A549 (cell line): ENCODE data around the gene RASA2. TPM values are rescaled to one million over a fixed set of nuclear protein-coding genes. Genes with fewer than 3 reads are reported as not detected.

Source experiments
- ATAC-seq, 2 experiments: fragments of 200-7000 bp in 1 of 2; fragments of >200 bp in 1 of 2; cut with Nextera tagmentation in 1 of 2; cut with Tn5 transposase in 1 of 2; 3 replicates each; pipeline versions ENCODE4 v1.8.0 to v1.9.1; 2018 to 2020; ENCODE audit warnings: mild to moderate bottlenecking in 1 of 2, moderate library complexity in 1 of 2
- CTCF ChIA-PET: fragments of 300-600 bp; sonication (Branson Sonifier 250); formaldehyde crosslinking; extraction: SDS; loops from one replicate; lab custom pipeline; 2021; ENCODE audit warnings: antibody characterized with exemption, inconsistent platforms; lab: Yijun Ruan, JAX
- POLR2A ChIA-PET: fragments of 350-600 bp; formaldehyde crosslinking; extraction: SDS; loops from one replicate; lab custom pipeline; 2021; ENCODE audit warnings: antibody characterized with exemption, inconsistent platforms; lab: Yijun Ruan, JAX
- DNase-seq, 2 experiments: peaks; one replicate each; pipeline versions ENCODE4 v3.0.0 to v3.0.0-alpha.2; 2011 to 2016; ENCODE audit warnings: low read depth in 1 of 2, low spot score in 1 of 2
- FAIRE-seq: peaks from 2 replicates; lab custom pipeline; 2011; peaks lifted over from hg19 to GRCh38; lab: Jason Lieb, UNC
- H3K27ac ChIP-seq, 2 experiments: fragments of >200 bp; sonication (Bioruptor Twin); formaldehyde crosslinking; 3 replicates each; pipeline ENCODE4 v1.5.1; 2016 to 2017
- H3K4me1 ChIP-seq: fragments of >200 bp; sonication (Bioruptor Twin); formaldehyde crosslinking; 3 replicates; pipeline ENCODE4 v1.6.1; 2016
- H3K4me2 ChIP-seq: fragments of >200 bp; sonication (Bioruptor Twin); formaldehyde crosslinking; 3 replicates; pipeline ENCODE4 v1.6.1; 2016
- H3K4me3 ChIP-seq: fragments of >200 bp; sonication (Bioruptor Twin); formaldehyde crosslinking; 3 replicates; pipeline ENCODE4 v1.5.1; 2016
- H3K9me3 ChIP-seq: fragments of >200 bp; sonication (Bioruptor Twin); formaldehyde crosslinking; 3 replicates; pipeline ENCODE4 v1.6.1; 2016
- BCL3 ChIP-seq: fragments of >200 bp; sonication (Bioruptor Twin); formaldehyde crosslinking; IDR thresholded peaks from 3 replicates; pipeline ENCODE4 v1.6.1; 2016
- CEBPB ChIP-seq, 2 experiments: fragments of >200 bp in 1 of 2; sonication (Bioruptor Twin) in 1 of 2; formaldehyde crosslinking in 1 of 2; IDR thresholded peaks; 2 replicates each; pipeline ENCODE4 v1.6.1; 2012 to 2016
- CTCF ChIP-seq: fragments of >200 bp; sonication (Bioruptor Twin); formaldehyde crosslinking; IDR thresholded peaks from 3 replicates; pipeline ENCODE4 v1.5.1; 2016
- EHF ChIP-seq: fragments of 250-450 bp; sonication (Bioruptor Pico); IDR thresholded peaks from 2 replicates; pipeline ENCODE4 v1.5.0; 2020; ENCODE audit warnings: mild to moderate bottlenecking
- EHMT2 ChIP-seq: fragments of 200-600 bp; sonication (generic); IDR thresholded peaks from 2 replicates; pipeline ENCODE4 v1.6.1; 2016; ENCODE audit warnings: antibody characterized with exemption, low read depth, mild to moderate bottlenecking, moderate library complexity
- ESRRA ChIP-seq: fragments of 150-350 bp; IDR thresholded peaks from 2 replicates; pipeline ENCODE4 v1.6.1; 2014; ENCODE audit warnings: mild to moderate bottlenecking, low read length, borderline replicate concordance
- GATA3 ChIP-seq: IDR thresholded peaks from 2 replicates; pipeline ENCODE4 v1.6.1; 2012; ENCODE audit warnings: borderline replicate concordance
- HDAC2 ChIP-seq: fragments of 200-600 bp; sonication (generic); IDR thresholded peaks from 2 replicates; pipeline ENCODE4 v1.6.1; 2016
- MAX ChIP-seq: IDR thresholded peaks from 2 replicates; pipeline ENCODE4 v1.6.1; 2012
- MAZ ChIP-seq: fragments of 150-350 bp; IDR thresholded peaks from 2 replicates; pipeline ENCODE4 v1.6.1; 2014; ENCODE audit warnings: antibody characterized with exemption, low read depth, low read length, borderline replicate concordance
- MYC ChIP-seq: IDR thresholded peaks from 2 replicates; pipeline ENCODE4 v1.6.1; 2012; ENCODE audit warnings: mild to moderate bottlenecking, inconsistent platforms, low read length, improper control_type of control experiment, borderline replicate concordance
- NR3C1 ChIP-seq: fragments of >200 bp; sonication (Bioruptor Twin); formaldehyde crosslinking; IDR thresholded peaks from 3 replicates; pipeline ENCODE4 v1.6.1; 2017
- PHF8 ChIP-seq: fragments of 200-600 bp; sonication (generic); IDR thresholded peaks from 2 replicates; pipeline ENCODE4 v1.6.1; 2016; ENCODE audit warnings: low read depth, mild to moderate bottlenecking, antibody characterized with exemption, moderate library complexity, borderline replicate concordance
- POLR2A ChIP-seq: IDR thresholded peaks from 2 replicates; pipeline ENCODE4 v1.6.1; 2012; ENCODE audit warnings: mild to moderate bottlenecking, low read length
- POLR2AphosphoS2 ChIP-seq: conservative IDR thresholded peaks from 2 replicates; pipeline ENCODE4 v1.6.1; 2012; ENCODE audit warnings: low read length, improper control_type of control experiment, inconsistent platforms
- RAD21 ChIP-seq, 2 experiments: fragments of >200 bp in 1 of 2; sonication (Bioruptor Twin) in 1 of 2; formaldehyde crosslinking in 1 of 2; IDR thresholded peaks in 1 of 2; conservative IDR thresholded peaks in 1 of 2; 2 replicates in 1 of 2; 3 replicates in 1 of 2; pipeline ENCODE4 v1.6.1; 2012 to 2018; ENCODE audit warnings: inconsistent platforms in 1 of 2
- REST ChIP-seq: fragments of 200-600 bp; sonication (generic); IDR thresholded peaks from 2 replicates; pipeline ENCODE4 v1.6.1; 2016; ENCODE audit warnings: antibody characterized with exemption, mild to moderate bottlenecking, moderate library complexity
- RFX5 ChIP-seq: fragments of 450-650 bp; IDR thresholded peaks from 2 replicates; pipeline ENCODE4 v1.7.1; 2014; ENCODE audit warnings: antibody characterized with exemption, mild to moderate bottlenecking, moderate library complexity
- SMC3 ChIP-seq: fragments of >200 bp; sonication (Bioruptor Twin); formaldehyde crosslinking; IDR thresholded peaks from 3 replicates; pipeline ENCODE4 v1.6.1; 2018; ENCODE audit warnings: inconsistent platforms
- USF2 ChIP-seq: fragments of 450-650 bp; IDR thresholded peaks from 2 replicates; pipeline ENCODE4 v1.6.1; 2014; ENCODE audit warnings: antibody characterized with exemption
- ZFP36 ChIP-seq: fragments of 450-650 bp; IDR thresholded peaks from 2 replicates; pipeline ENCODE4 v1.6.1; 2014; ENCODE audit warnings: borderline replicate concordance; ENCODE audit not compliant: partially characterized antibody
- ZNF302 ChIP-seq: fragments of 250-450 bp; sonication (Bioruptor Pico); IDR thresholded peaks from 2 replicates; pipeline ENCODE4 v1.9.0; 2021; ENCODE audit warnings: inconsistent platforms, mild to moderate bottlenecking, moderate library complexity
- ZSCAN20 ChIP-seq: fragments of 250-450 bp; sonication (Bioruptor Pico); IDR thresholded peaks from 2 replicates; pipeline ENCODE4 v1.8.0; 2022; ENCODE audit warnings: mild to moderate bottlenecking, moderate library complexity
- WGBS: methylation state at CpG from one replicate; pipeline ENCODE4 v1.1.6; 2017; ENCODE audit errors: missing lambda C conversion rate; 5-methylcytosine and 5-hydroxymethylcytosine counted together
- polyA plus RNA-seq, 4 experiments: library from polyadenylated mRNA; depleted of rRNA in 3 of 4; stranded (reverse); fragments of >200 nt; fragmentation: RNase III in 1 of 4; extraction: RNeasy Plus Mini Kit Qiagen cat#74134 plus additional on column Dnase treatment in 1 of 4; gene quantifications; 2 replicates in 3 of 4; 3 replicates in 1 of 4; pipeline ENCODE4 v1.2.3, GENCODE V29; 2011 to 2017

Gene RASA2
- polyA plus RNA-seq, 2 of the 4 experiments (the other 2 are of a cell fraction) = 6.7 to 12.0 TPM

GRCh38 chr3:141462176-141462859, 24.5 kb upstream of the RASA2 start:
- peaks cover 8% of the 10 kb centered on the region; the same call in 2 of the 3 replicates for H3K9me3 ChIP-seq
- FAIRE-seq (no peak), ATAC-seq (no peak), DNase-seq (no peak)
- no peak overlapping the region for H3K4me3 ChIP-seq
- ChIA-PET CTCF (interaction anchor here (3.0 to 12.6 kb wide), 4 partner anchors 8 to 154 kb away, joined by 10 to 354 read pairs (median 196); no protein-coding TSS in a partner anchor), POLR2A (no interaction called here)
- TF ChIP-seq SMC3 (no peak), USF2 (no peak), EHMT2 (no peak), CTCF (no peak), PHF8 (no peak), RAD21 (conservative IDR thresholded peaks at IDR 0.05 in 1 of 2, IDR thresholded peaks at IDR 0.05 in 1 of 2) (no peak), ZSCAN20 (CRISPR knock-in tag) (no peak), CEBPB (IDR thresholded peaks at IDR 0.05) (no peak), GATA3 (no peak), POLR2AphosphoS2 (no peak)
- no peak overlapping the region for H3K27ac ChIP-seq
- peaks cover 6% of the 10 kb centered on the region; the same call in 1 of the 3 replicates for H3K4me1 ChIP-seq
- 57% methylated on average over 3 of the region's 3 CpGs for WGBS
- no peak overlapping the region for H3K4me2 ChIP-seq

- ATAC-seq (peak in 1 of 2 experiments; percentile 40; a peak in 2 of 6 replicates), DNase-seq (no peak), FAIRE-seq (peak; percentile 78)
- CTCF ChIA-PET = interaction anchor here (0.7 to 2.1 kb wide), 15 partner anchors 10 to 162 kb away, joined by 3 to 12 read pairs (median 5); no protein-coding TSS in a partner anchor
- WGBS = 46% methylated on average over 2 of the region's 2 CpGs
- Histone ChIP-seq H3K9me3 (peaks cover 12% of the 10 kb centered on the region), H3K4me3 (no peak overlapping the region), H3K27ac (no peak overlapping the region), H3K4me1 (no peaks in the 10 kb centered on the region), H3K4me2 (no peak overlapping the region)
- TF ChIP-seq EHF = no peak
- no peak for TF ChIP-seq ZNF302 (CRISPR knock-in tag)
- no peak for TF ChIP-seq MAZ
- TF ChIP-seq USF2 = no peak
- TF ChIP-seq REST = no peak
- no peak; the same call in 1 of the 3 replicates for TF ChIP-seq SMC3
- no peak for TF ChIP-seq MAX
- no peak for TF ChIP-seq CEBPB (IDR thresholded peaks at IDR 0.05)
- no peak for TF ChIP-seq MYC
- TF ChIP-seq NR3C1 = no peak
- TF ChIP-seq POLR2A = no peak
- peak; percentile 38 to 40 for TF ChIP-seq RAD21 (conservative IDR thresholded peaks at IDR 0.05 in 1 of 2, IDR thresholded peaks at IDR 0.05 in 1 of 2)
- peak; percentile 46; the same call in 2 of the 3 replicates for TF ChIP-seq CTCF
- no peak for TF ChIP-seq ESRRA
- TF ChIP-seq ZFP36 = no peak
- no peak for TF ChIP-seq RFX5
- no peak for TF ChIP-seq BCL3
- TF ChIP-seq HDAC2 = no peak
- POLR2A ChIA-PET = interaction anchor here (0.6 to 1.2 kb wide), 4 partner anchors 22 to 683 kb away, joined by 3 to 10 read pairs (median 6); no protein-coding TSS in a partner anchor
These were observed 21.6 kb upstream of the RASA2 start for GRCh38 chr3:141465221-141465620.
